Activated CD8-positive, alpha-beta T cell treated with anti-CD3 and anti-CD28 coated beads for 36 hours (primary cell): ENCODE measurements around the gene TM2D1. TPM values are rescaled to one million over a fixed set of nuclear protein-coding genes. Genes with fewer than 3 reads are reported as not detected.

Experiments
- ATAC-seq: fragments of 200-7000 bp; cut with Tn5 transposase; one replicate; pipeline ENCODE4 v1.10.0; 2021; ENCODE audit warnings: mild to moderate bottlenecking, moderate library complexity
- CTCF ChIA-PET: fragments of 350-600 bp; sonication (Branson Sonifier 250); formaldehyde crosslinking; loops from one replicate; lab custom pipeline; 2021; ENCODE audit warnings: antibody characterized with exemption; lab: Charles Lee
- POLR2A ChIA-PET: fragments of 350-600 bp; sonication (Branson Sonifier 250); formaldehyde crosslinking; loops from one replicate; lab custom pipeline; 2021; ENCODE audit warnings: antibody characterized with exemption; lab: Charles Lee
- DNase-seq: peaks from one replicate; pipeline ENCODE4 v3.0.0-alpha.2; 2020
- H3K27ac Mint-ChIP-seq: one replicate; pipeline ENCODE4 v1.8.0; 2021; ENCODE audit warnings: mild to moderate bottlenecking, mixed read lengths
- H3K27me3 Mint-ChIP-seq: one replicate; pipeline ENCODE4 v1.8.0; 2021; ENCODE audit warnings: mixed read lengths
- H3K36me3 Mint-ChIP-seq: one replicate; pipeline ENCODE4 v1.8.0; 2021; ENCODE audit warnings: low read depth, mixed read lengths
- H3K4me1 Mint-ChIP-seq: one replicate; pipeline ENCODE4 v1.8.0; 2021; ENCODE audit warnings: low read depth, mixed read lengths
- H3K4me3 Mint-ChIP-seq: one replicate; pipeline ENCODE4 v1.8.0; 2021; ENCODE audit warnings: mild to moderate bottlenecking, moderate library complexity, mixed read lengths
- H3K9me3 Mint-ChIP-seq: one replicate; pipeline ENCODE4 v1.8.0; 2021; ENCODE audit warnings: mixed read lengths
- intact Hi-C: fragments of 100-400 bp; cut with micrococcal nuclease; formaldehyde crosslinking; loops from one replicate; pipeline ENCODE4 v1.10.0; 2022
- total RNA-seq, 2 experiments: library from RNA; stranded (reverse); gene quantifications; one replicate each; pipeline ENCODE4 v1.2.3, GENCODE V29; 2021
- TF ChIP-seq, protein P1 (sequence below): fragments of 200-600 bp; IDR thresholded peaks from one replicate; pipeline ENCODE4 v1.8.0; 2022; ENCODE audit warnings: antibody characterized with exemption, mild to moderate bottlenecking

Gene TM2D1
- total RNA-seq, 2 experiments from 2014 or later: 22.6 to 25.2 TPM

DNA sequence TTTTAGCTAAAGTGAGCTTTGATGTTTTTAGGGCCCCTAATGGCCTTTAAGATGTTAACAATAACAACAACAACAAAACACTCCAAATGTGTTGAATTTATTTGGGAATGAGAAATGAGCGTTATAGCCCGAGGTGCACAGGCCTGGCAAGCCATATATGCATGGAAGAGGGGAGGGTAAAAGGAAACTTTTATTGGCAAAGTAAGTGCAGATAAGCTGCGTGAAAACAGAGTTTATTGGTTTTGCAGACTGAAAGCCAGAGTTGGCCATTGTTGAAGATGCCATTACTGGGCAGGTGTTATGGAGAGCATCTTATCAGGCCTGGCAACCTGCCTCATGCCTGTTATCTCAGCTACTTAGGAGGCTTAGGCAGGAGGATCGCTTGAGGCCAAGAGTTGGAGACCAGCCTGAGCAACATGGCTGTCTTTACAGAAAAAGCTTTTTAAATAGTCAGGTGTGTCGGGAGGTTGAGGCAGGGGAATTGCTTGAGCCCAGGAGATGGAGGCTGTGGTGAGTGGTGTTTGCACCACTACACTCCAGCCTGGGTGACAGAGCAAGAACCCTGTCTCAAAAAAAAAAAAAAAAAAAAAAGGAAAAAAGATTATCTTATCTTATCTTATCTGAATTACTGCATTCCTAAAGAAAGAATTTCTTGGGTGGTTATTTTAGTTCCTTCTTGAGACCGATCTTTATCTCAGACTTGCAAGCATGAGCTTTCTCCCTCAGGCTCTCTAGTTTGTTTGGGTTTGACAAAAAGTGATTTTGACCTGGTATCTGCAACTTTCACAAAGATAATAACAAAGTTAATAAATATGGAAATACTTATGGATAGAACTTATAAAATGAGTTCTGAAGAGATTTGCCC, 19.0 kb upstream of the TM2D1 start:
- no peaks in the 10 kb centered on the region for H3K9me3 Mint-ChIP-seq
- ChIA-PET POLR2A (interaction anchor here (1.3 kb wide), 1 partner anchor 22 kb away, joined by 3 read pairs; no protein-coding TSS in a partner anchor), CTCF (interaction anchor here (1.1 kb wide), 1 partner anchor 15 kb away, joined by 3 read pairs; no protein-coding TSS in a partner anchor)
- H3K4me3 Mint-ChIP-seq: peak overlapping the region; percentile 65
- H3K27me3 Mint-ChIP-seq: no peaks in the 10 kb centered on the region
- DNase-seq (no peak), ATAC-seq (no peak)
- intact Hi-C loops: no loop called here
- no peaks in the 10 kb centered on the region for H3K36me3 Mint-ChIP-seq
- TF ChIP-seq, protein P1, sequence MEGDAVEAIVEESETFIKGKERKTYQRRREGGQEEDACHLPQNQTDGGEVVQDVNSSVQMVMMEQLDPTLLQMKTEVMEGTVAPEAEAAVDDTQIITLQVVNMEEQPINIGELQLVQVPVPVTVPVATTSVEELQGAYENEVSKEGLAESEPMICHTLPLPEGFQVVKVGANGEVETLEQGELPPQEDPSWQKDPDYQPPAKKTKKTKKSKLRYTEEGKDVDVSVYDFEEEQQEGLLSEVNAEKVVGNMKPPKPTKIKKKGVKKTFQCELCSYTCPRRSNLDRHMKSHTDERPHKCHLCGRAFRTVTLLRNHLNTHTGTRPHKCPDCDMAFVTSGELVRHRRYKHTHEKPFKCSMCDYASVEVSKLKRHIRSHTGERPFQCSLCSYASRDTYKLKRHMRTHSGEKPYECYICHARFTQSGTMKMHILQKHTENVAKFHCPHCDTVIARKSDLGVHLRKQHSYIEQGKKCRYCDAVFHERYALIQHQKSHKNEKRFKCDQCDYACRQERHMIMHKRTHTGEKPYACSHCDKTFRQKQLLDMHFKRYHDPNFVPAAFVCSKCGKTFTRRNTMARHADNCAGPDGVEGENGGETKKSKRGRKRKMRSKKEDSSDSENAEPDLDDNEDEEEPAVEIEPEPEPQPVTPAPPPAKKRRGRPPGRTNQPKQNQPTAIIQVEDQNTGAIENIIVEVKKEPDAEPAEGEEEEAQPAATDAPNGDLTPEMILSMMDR: no peak
- H3K27ac Mint-ChIP-seq: peak overlapping the region; percentile 49
- peaks cover 19% of the 10 kb centered on the region for H3K4me1 Mint-ChIP-seq

DNA sequence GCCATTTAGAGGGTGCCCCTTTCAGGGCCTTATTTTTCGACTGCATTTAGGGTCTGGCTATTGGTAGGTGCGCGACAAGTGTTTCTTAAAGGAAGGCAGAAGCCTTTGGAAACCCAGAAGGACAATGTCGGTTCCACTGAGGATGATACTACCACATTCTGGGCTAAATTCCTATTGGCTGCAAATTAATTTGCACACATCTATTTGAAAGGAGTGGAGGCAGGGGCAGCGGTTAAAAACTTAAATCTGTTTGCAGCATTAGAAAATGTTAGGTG, 18.4 kb upstream of the TM2D1 start:
- DNase-seq: no peak
- TF ChIP-seq, protein P1: no peak
- intact Hi-C loops: no loop called here
- Mint-ChIP-seq H3K36me3 (no peaks in the 10 kb centered on the region), H3K27ac (peak overlapping the region; percentile 49), H3K27me3 (no peaks in the 10 kb centered on the region), H3K9me3 (no peaks in the 10 kb centered on the region), H3K4me3 (peak overlapping the region; percentile 65), H3K4me1 (peaks cover 19% of the 10 kb centered on the region)
- ATAC-seq: no peak
- ChIA-PET CTCF (no interaction called here), POLR2A (interaction anchor here (1.3 to 1.4 kb wide), 2 partner anchors 18 to 22 kb away, joined by 3 read pairs; no protein-coding TSS in a partner anchor)

DNA sequence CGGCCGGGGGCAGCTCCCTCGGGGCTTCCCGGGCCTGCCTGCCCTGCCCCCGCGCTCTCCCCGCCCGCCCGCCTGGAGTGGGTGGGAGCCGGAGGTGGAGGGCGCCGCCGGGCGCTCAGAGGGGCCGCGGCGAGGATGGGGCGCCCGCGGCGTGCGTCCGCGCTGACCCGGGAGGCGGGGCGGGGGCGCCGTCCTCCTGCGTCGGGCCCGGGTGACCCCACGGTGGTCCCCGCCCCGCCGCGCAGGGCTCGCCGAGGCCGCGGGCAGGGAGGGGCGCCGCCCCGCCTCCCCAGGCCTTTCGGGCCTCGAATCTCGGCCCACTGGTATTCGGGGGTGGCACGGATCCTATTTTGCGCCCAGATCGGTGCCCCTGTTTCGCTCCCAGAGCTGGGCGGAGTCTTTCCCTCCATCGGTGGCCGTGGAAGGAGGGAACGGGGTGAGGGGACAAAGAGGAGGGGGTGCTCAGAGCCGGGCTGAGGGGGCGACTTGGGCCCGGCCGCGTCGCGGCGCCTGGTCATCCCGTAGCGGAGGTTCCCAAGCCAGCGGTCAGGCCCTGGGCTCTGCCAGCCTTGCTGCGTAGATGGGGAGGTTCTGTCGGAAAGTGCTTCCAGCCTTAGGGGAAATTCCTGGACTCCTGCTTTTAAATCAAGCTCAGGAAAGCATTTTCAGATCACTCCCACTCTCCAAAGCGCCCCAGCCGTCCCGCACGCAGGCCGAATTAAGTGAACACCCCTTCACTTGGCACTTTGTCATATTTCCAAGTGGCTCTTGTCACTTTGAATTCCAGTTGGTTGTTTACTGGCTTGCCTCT, 17.9 kb upstream of the TM2D1 start:
- no peaks in the 10 kb centered on the region for H3K9me3 Mint-ChIP-seq
- H3K4me3 Mint-ChIP-seq: peak overlapping the region; percentile 93
- POLR2A ChIA-PET: interaction anchor here (1.3 to 1.4 kb wide), 2 partner anchors 17 to 21 kb away, joined by 3 read pairs; no protein-coding TSS in a partner anchor
- CTCF ChIA-PET: no interaction called here
- intact Hi-C loops: no loop called here
- peak overlapping the region; percentile 49 for H3K27ac Mint-ChIP-seq
- TF ChIP-seq, protein P1: no peak
- H3K4me1 Mint-ChIP-seq: peaks cover 19% of the 10 kb centered on the region
- no peaks in the 10 kb centered on the region for H3K36me3 Mint-ChIP-seq
- ATAC-seq (peak; percentile 71), DNase-seq (no peak)
- no peaks in the 10 kb centered on the region for H3K27me3 Mint-ChIP-seq

DNA sequence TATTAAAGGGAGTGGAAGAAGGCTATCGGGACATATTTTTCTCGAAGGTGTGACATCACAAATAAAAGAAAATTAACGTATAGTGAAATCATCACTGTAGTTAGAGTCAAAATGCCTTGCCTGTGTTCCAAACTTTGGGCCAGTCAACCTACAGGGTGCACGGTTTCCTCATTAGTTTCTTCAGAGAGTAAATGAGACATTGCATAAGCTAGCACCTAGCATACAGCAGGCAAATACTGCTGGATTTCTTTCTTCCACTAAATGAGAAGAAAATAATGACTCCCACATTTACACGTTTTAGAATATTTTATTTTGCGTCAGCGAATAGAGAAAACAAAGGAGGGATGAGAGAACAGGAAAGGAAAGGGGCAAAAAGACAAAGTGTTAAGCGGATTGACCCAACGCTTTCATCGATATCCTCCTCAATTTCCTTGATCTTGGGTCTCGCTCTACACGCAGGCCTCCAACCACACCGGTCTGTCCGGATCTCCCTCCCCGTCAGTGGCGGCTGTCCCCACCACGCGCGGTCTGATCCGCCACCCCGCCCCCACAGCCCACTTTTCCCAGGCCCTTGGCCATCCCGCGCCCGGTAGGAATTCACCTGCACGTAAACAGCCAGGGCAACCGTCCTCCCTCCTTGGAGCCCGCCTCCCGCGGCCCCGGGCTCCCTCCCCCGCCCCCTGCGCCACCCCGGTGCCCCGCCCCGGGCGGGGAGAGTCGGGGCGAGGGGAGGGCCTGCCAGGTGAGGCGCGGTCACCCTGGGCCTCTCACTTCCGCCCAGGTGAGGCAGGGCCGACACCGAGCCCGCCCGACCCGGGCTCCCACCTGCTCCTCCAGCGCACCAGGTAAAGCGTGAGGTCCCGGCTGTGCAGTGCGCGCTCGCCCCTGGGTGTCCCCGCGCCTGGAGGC, 17.0 kb upstream of the TM2D1 start, which contains the start of gene PATJ:
TSS of gene PATJ (plus strand) at position 770 of the 909 bp plus-strand sequence. CDS start 20,413 bp downstream, outside the sequence.
- Mint-ChIP-seq H3K4me3 (peak within 1 kb of the TSS; percentile 93), H3K4me1 (peaks cover 15% of the 10 kb centered on the region), H3K9me3 (no peaks in the 10 kb centered on the region), H3K36me3 (no peaks in the 10 kb centered on the region), H3K27me3 (no peaks in the 10 kb centered on the region), H3K27ac (peak within 1 kb of the TSS; percentile 92)
- ATAC-seq: peak; percentile 88
- TF ChIP-seq, protein P1: no peak
- DNase-seq: peak; percentile 58
- ChIA-PET CTCF (no interaction called here), POLR2A (interaction anchor here (1.3 to 1.4 kb wide), 2 partner anchors 17 to 20 kb away, joined by 3 read pairs; no protein-coding TSS in a partner anchor)
- intact Hi-C loops: no loop called here
